Measurements from ENCODE around the gene HSBP1L1. TPM values are rescaled to one million over a fixed set of nuclear protein-coding genes. Genes with fewer than 3 reads are reported as not detected.

HSBP1L1 gene
- total and polyA plus RNA-seq, 2 donors (not counting 3 experiments of a cell fraction or from before 2014, with no cell fraction given) = 5.2 to 7.1 TPM

GRCh38 chr18:80000877-80001276 is 36.4 kb downstream of the HSBP1L1 start:
- Histone ChIP-seq H3K9me3 (replicated peaks; ENCODE audit: control insufficient read depth, insufficient read depth, low read length) (no peaks in the 10 kb centered on the region), H3K9me1 (replicated peaks; ENCODE audit: control insufficient read depth, extremely low read depth, insufficient read depth, low read length) (no peaks in the 10 kb centered on the region), H4K20me1 (replicated peaks; ENCODE audit: control insufficient read depth, extremely low read depth, insufficient read depth, low read length) (no peaks in the 10 kb centered on the region), H3K4me3 (replicated peaks in 1 of 3; ENCODE audit: insufficient read depth in 1 of 3, low read depth in 1 of 3, low read length in 3 of 3) (no peak overlapping the region), H3K9ac (replicated peaks; ENCODE audit: extremely low read depth, insufficient read depth, low read length) (no peak overlapping the region), H3K79me2 (ENCODE audit: control insufficient read depth, insufficient read depth, low read length) (no peaks in the 10 kb centered on the region), H3K4me2 (ENCODE audit: insufficient read depth, low read length) (no peak overlapping the region), H3K36me3 (ENCODE audit: control insufficient read depth in 2 of 2, extremely low read depth in 1 of 2, insufficient read depth in 2 of 2, low read length in 2 of 2) (no peaks in the 10 kb centered on the region), H3K27me3 (ENCODE audit: control insufficient read depth in 2 of 2, insufficient read depth in 2 of 2, low read length in 2 of 2) (no peaks in the 10 kb centered on the region), H3K4me1 (ENCODE audit: control insufficient read depth, extremely low read depth, insufficient read depth, low read length) (no peaks in the 10 kb centered on the region), H3K27ac (ENCODE audit: insufficient read depth, low read depth, low read length) (no peak overlapping the region), H2AFZ (ENCODE audit: low read depth, low read length) (no peak overlapping the region)
- DNase-seq (ENCODE audit: low read depth, low spot score) = no peak
- dilution Hi-C loops (cut with MboI; ENCODE audit: extremely low pct_ligation_motif_present, low sequenced_read_pairs) = no loop called here
- ChIA-PET CTCF (no interaction called here), POLR2A (no interaction called here)
- no TSS peak for BruUV-seq (replicated peaks)
- intact Hi-C loops (cut with micrococcal nuclease) = no loop called here
- no peak for FAIRE-seq
- TF ChIP-seq POLR2A (IDR thresholded peaks at IDR 0.05; ENCODE audit: low read depth, low read length) (no peak), FOS (IDR thresholded peaks at IDR 0.05; ENCODE audit: borderline replicate concordance, insufficient read depth, low read length) (no peak), POLR2AphosphoS5 (IDR thresholded peaks at IDR 0.05; ENCODE audit: insufficient read depth, low read depth, low read length) (no peak), MYC (IDR thresholded peaks at IDR 0.05; ENCODE audit: low read depth, low read length) (no peak), JUN (IDR thresholded peaks at IDR 0.05; ENCODE audit: borderline replicate concordance, insufficient read depth, insufficient read length, low read depth) (no peak), EZH2 (IDR thresholded peaks at IDR 0.05; ENCODE audit: borderline replicate concordance, low read depth, low read length, severe bottlenecking) (no peak), GATA2 (IDR thresholded peaks at IDR 0.05; ENCODE audit: insufficient read depth, insufficient read length, low read depth, low read length) (no peak)
- TF ChIP-seq, protein P1, sequence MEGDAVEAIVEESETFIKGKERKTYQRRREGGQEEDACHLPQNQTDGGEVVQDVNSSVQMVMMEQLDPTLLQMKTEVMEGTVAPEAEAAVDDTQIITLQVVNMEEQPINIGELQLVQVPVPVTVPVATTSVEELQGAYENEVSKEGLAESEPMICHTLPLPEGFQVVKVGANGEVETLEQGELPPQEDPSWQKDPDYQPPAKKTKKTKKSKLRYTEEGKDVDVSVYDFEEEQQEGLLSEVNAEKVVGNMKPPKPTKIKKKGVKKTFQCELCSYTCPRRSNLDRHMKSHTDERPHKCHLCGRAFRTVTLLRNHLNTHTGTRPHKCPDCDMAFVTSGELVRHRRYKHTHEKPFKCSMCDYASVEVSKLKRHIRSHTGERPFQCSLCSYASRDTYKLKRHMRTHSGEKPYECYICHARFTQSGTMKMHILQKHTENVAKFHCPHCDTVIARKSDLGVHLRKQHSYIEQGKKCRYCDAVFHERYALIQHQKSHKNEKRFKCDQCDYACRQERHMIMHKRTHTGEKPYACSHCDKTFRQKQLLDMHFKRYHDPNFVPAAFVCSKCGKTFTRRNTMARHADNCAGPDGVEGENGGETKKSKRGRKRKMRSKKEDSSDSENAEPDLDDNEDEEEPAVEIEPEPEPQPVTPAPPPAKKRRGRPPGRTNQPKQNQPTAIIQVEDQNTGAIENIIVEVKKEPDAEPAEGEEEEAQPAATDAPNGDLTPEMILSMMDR (IDR thresholded peaks at IDR 0.05; ENCODE audit: extremely low read depth in 1 of 2, insufficient read depth in 1 of 2, low read depth in 1 of 2, low read length in 2 of 2) = no peak
- TF ChIP-seq, protein P2, sequence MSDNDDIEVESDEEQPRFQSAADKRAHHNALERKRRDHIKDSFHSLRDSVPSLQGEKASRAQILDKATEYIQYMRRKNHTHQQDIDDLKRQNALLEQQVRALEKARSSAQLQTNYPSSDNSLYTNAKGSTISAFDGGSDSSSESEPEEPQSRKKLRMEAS (IDR thresholded peaks at IDR 0.05; ENCODE audit: insufficient read depth, insufficient read length) = no peak
